HL-60 (cell line): ENCODE data around the gene PPFIBP2.

Source experiments
- CTCF ChIP-seq: IDR thresholded peaks from one replicate; pipeline ENCODE4 v1.5.1; 2011; ENCODE audit warnings: low read length, control low read depth, inconsistent platforms; ENCODE audit not compliant: insufficient read depth
- GABPA ChIP-seq: IDR thresholded peaks from 2 replicates; pipeline ENCODE4 v1.6.1; 2012; ENCODE audit warnings: low read depth
- POLR2AphosphoS5 ChIP-seq: IDR thresholded peaks from 2 replicates; pipeline ENCODE4 v1.6.1; 2012; ENCODE audit warnings: low read depth
- TF ChIP-seq, protein P1 (sequence below): IDR thresholded peaks from 2 replicates; pipeline ENCODE4 v1.6.1; 2012; ENCODE audit warnings: low read depth; ENCODE audit not compliant: insufficient replicate concordance

DNA sequence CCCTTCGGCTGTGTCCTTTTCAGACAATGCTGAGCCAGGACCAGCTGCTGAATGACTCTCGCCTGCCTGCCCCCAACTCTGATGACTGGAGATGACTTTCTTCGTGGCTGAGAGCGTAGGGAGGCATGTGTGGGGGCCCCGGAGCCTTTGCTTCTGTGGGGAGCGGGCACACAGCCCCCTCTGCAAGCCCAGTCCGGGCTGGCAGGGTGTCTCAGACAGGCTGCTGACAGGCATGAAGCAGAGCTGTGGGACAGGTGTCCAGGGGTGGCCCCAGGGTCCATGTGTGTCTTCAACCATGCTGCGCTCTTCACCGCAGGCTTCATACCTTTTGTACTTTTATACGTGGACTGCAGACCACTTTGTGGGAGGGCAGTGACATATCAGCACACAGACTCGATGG, 142.9 kb downstream of the PPFIBP2 start:
- TF ChIP-seq POLR2AphosphoS5 (no peak), CTCF (no peak), GABPA (no peak)
- TF ChIP-seq, protein P1, sequence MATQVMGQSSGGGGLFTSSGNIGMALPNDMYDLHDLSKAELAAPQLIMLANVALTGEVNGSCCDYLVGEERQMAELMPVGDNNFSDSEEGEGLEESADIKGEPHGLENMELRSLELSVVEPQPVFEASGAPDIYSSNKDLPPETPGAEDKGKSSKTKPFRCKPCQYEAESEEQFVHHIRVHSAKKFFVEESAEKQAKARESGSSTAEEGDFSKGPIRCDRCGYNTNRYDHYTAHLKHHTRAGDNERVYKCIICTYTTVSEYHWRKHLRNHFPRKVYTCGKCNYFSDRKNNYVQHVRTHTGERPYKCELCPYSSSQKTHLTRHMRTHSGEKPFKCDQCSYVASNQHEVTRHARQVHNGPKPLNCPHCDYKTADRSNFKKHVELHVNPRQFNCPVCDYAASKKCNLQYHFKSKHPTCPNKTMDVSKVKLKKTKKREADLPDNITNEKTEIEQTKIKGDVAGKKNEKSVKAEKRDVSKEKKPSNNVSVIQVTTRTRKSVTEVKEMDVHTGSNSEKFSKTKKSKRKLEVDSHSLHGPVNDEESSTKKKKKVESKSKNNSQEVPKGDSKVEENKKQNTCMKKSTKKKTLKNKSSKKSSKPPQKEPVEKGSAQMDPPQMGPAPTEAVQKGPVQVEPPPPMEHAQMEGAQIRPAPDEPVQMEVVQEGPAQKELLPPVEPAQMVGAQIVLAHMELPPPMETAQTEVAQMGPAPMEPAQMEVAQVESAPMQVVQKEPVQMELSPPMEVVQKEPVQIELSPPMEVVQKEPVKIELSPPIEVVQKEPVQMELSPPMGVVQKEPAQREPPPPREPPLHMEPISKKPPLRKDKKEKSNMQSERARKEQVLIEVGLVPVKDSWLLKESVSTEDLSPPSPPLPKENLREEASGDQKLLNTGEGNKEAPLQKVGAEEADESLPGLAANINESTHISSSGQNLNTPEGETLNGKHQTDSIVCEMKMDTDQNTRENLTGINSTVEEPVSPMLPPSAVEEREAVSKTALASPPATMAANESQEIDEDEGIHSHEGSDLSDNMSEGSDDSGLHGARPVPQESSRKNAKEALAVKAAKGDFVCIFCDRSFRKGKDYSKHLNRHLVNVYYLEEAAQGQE: no peak
